Measurements from ENCODE around the gene SCRN2. TPM values are rescaled to one million over a fixed set of nuclear protein-coding genes. Genes with fewer than 3 reads are reported as not detected.

Gene SCRN2
- total and polyA plus RNA-seq, 2 of the 8 experiments (the other 6 are each of a cell fraction or from before 2014, with no cell fraction given) = 24.4 to 42.3 TPM

DNA sequence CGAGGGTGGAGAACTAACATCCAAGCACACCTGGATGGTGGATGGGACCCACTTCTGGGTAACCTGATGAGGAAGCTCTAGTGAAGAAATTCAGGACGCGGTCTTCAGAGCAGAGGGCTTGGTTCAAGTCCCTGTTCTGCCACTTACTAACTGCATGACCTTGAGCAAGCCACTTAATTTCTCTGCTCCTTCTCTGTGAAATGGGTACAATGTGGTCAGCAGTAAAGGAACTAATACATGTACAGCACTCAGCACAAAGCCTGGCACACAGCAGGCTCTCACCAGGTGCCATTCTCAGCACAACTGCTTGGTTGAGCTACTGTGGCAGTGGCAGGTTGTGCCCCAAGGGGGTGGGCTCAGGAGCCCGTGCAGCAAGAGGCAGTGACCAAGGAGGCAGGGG, 17.6 kb downstream of the SCRN2 start:
- H2BK12ac ChIP-seq (ENCODE audit: low read depth, low read length) = no peak overlapping the region
- H3K23ac ChIP-seq (ENCODE audit: insufficient read length) = no peak overlapping the region
- H3K9ac ChIP-seq (replicated peaks in 1 of 4; ENCODE audit: extremely low read depth in 1 of 4, low read depth in 3 of 4, low read length in 3 of 4) = no peak overlapping the region
- DNase-seq (ENCODE audit: low read depth in 1 of 2, low spot score in 2 of 2) (no peak), FAIRE-seq (no peak)
- peaks cover 0 to 12% (median 7%) of the 10 kb centered on the region in 4 experiments; a peak in 6 of 7 replicates for H3K4me1 ChIP-seq (replicated peaks in 1 of 4; ENCODE audit: control insufficient read depth in 3 of 4, insufficient read depth in 4 of 4, low read length in 3 of 4)
- no peaks in the 10 kb centered on the region for H4K20me1 ChIP-seq (replicated peaks in 1 of 2; ENCODE audit: control insufficient read depth in 1 of 2, insufficient read depth in 2 of 2, low read length in 2 of 2)
- no peaks in the 10 kb centered on the region for H3K79me1 ChIP-seq (ENCODE audit: low read depth, low read length)
- H2AK5ac ChIP-seq (ENCODE audit: low read depth, low read length) = no peak overlapping the region
- no peak overlapping the region for H3K56ac ChIP-seq (replicated peaks; ENCODE audit: insufficient read length, low read depth, low read length)
- H4K8ac ChIP-seq (ENCODE audit: extremely low read depth, insufficient read depth, low read length) = no peak overlapping the region
- no peak overlapping the region for H4K5ac ChIP-seq (ENCODE audit: insufficient read length, low read depth, low read length)
- no peak overlapping the region for H3K4me2 ChIP-seq (ENCODE audit: insufficient read depth in 1 of 2, low read depth in 2 of 2, low read length in 2 of 2)
- no peak overlapping the region for H2BK20ac ChIP-seq (ENCODE audit: low read length)
- H3K4ac ChIP-seq (replicated peaks; ENCODE audit: insufficient read length, low read depth, low read length) = no peak overlapping the region
- H3K9me3 ChIP-seq (ENCODE audit: insufficient read depth in 2 of 2, low read depth in 1 of 2, low read length in 1 of 2) = no peaks in the 10 kb centered on the region
- H3K79me2 ChIP-seq (ENCODE audit: control insufficient read depth in 1 of 2, insufficient read depth in 2 of 2, low read length in 2 of 2) = no peaks in the 10 kb centered on the region
- ChIA-PET POLR2A (ENCODE audit: partially characterized antibody) (interaction anchor here (1.6 to 2.6 kb wide), 3 partner anchors 12 to 72 kb away, joined by 5 to 6 read pairs (median 6); partner anchors contain the start of gene SP2), CTCF (ENCODE audit: partially characterized antibody) (interaction anchor here (1.1 to 2.2 kb wide), 4 partner anchors 19 to 106 kb away, joined by 3 to 4 read pairs (median 3); no protein-coding TSS in a partner anchor)
- H3K27ac ChIP-seq (ENCODE audit: low read depth, low read length) = no peak overlapping the region
- no peak overlapping the region for H3K18ac ChIP-seq (ENCODE audit: extremely low read depth, low read length)
- peaks cover 7 to 36% (median 27%) of the 10 kb centered on the region in 4 experiments; a peak in 7 of 8 replicates for H3K36me3 ChIP-seq (ENCODE audit: control insufficient read depth in 2 of 4, insufficient read depth in 4 of 4, low read length in 3 of 4)
- H4K91ac ChIP-seq (replicated peaks; ENCODE audit: insufficient read length, low read length) = no peak overlapping the region
- 98% methylated on average over 4 of the region's 4 CpGs; no CpG with 5 or more reads in 1 of the 2 experiments for WGBS, 2 experiments (ENCODE audit: extremely low coverage in 1 of 2, insufficient coverage in 1 of 2, insufficient read length in 1 of 2, insufficient replicate concordance in 2 of 2, low coverage in 1 of 2, low lambda C conversion rate in 2 of 2, missing lambda C conversion rate in 1 of 2)
- H3K27me3 ChIP-seq (replicated peaks in 1 of 4; ENCODE audit: control insufficient read depth in 3 of 4, extremely low read depth in 1 of 4, insufficient read depth in 3 of 4, low read length in 3 of 4) = no peaks in the 10 kb centered on the region
- no peak overlapping the region for H2AFZ ChIP-seq (ENCODE audit: low read length)
- H3K14ac ChIP-seq (ENCODE audit: insufficient read length) = no peak overlapping the region
- H3K23me2 ChIP-seq (ENCODE audit: low read depth, low read length) = peaks cover 8% of the 10 kb centered on the region; the same call in 1 of the 2 replicates
- no peak overlapping the region for H2BK120ac ChIP-seq (replicated peaks; ENCODE audit: low read depth, low read length)
- no peak overlapping the region for H2BK5ac ChIP-seq (ENCODE audit: low read depth, low read length)
- H2BK15ac ChIP-seq (ENCODE audit: low read length) = no peak overlapping the region
- H3K4me3 ChIP-seq (ENCODE audit: extremely low read depth in 1 of 4, insufficient read depth in 2 of 4, low read depth in 3 of 4, low read length in 4 of 4) = no peak overlapping the region
- TF ChIP-seq CBX5 (IDR thresholded peaks at IDR 0.05; ENCODE audit: low read depth, low read length) (no peak), RAD21 (IDR thresholded peaks at IDR 0.05 in 1 of 2, conservative IDR thresholded peaks at IDR 0.05 in 1 of 2; ENCODE audit: low read depth in 2 of 2, low read length in 2 of 2) (no peak), TEAD4 (IDR thresholded peaks at IDR 0.05; ENCODE audit: low read depth, low read length) (no peak), TBP (IDR thresholded peaks at IDR 0.05; ENCODE audit: low read depth, low read length) (no peak)
- TF ChIP-seq, protein P1, sequence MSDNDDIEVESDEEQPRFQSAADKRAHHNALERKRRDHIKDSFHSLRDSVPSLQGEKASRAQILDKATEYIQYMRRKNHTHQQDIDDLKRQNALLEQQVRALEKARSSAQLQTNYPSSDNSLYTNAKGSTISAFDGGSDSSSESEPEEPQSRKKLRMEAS (IDR thresholded peaks at IDR 0.05) = no peak

All from H1 (cell line).